ENCODE results near the gene MAN2A1.

The MAN2A1 gene

GRCh38 chr5:109689740-109690241 lies at the start of gene MAN2A1:
TSS of gene MAN2A1 (plus strand) at chr5:109689927. CDS start at chr5:109690418, 491 bp downstream.
- DNase-seq (ENCODE audit: low read depth): peak; percentile 47

DNA sequence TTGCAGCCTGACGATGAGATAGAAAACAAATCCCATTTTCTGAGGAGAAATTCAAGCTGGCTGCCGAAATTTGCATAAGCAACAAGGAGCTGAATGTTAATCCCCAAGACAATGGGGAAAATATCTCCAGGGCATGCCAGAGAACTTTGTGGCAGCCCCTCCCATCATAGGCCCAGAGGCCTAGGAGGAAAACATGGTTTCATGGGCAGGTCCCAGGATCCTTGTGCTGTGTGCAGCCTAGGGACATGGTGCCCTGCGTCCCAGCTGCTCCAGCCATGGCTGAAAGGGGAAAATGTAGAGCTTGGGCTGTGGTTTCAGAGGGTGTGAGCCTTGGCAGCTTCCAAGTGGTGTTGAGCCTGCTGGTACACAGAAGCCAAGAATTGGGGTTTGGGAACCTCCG lies 48.8 kb upstream of the MAN2A1 start:
- no peak for DNase-seq (ENCODE audit: low read depth)

DNA sequence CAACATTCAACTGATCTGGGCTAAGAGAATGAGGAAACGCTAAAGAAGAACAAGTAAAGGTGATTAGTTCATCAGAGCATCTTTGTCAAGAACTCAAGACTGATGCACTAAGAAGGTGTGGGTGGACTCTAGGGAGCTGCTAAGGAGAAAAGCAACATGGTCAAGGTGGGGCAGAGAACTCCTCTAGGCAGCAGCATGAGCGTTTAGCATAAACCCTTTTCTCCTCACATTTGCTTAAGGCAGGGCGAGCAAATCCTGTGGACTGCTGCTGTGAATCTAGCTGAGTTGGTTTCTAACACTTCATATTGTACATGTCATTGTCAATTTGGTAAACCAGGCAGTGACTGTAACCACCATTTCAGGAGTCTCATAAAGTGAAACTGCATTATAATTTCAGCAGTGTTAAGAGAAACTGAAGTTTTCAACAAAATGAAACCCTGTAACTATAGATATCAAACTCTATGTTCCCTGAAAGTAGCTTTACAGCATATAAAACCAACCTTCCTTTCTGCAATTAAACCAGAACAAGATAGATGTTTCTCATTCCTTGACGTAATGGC lies 45.9 kb upstream of the MAN2A1 start:
- DNase-seq (ENCODE audit: low read depth): no peak

DNA sequence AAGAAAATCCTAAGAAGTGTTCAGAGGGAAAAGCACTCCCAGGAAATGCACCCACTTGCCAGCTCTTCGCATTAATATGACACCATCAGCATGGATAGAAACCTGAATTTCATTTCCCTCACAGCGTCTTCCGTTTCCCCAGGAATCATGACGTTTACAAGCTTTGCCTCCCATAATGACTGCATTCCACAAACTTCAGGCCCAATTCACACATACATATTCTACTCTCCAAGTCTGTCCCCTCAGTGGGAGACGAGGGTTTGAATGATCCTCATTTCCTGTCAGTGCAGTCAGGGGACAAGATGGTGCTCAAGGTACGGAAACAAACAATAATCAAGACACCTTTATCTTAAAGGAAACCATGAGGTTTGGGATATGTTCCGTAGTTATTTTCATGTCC lies 44.9 kb upstream of the MAN2A1 start:
- no peak for DNase-seq (ENCODE audit: low read depth)

- DNase-seq (ENCODE audit: low read depth): no peak
Observed at GRCh38 chr5:109645707-109646192, 44.0 kb upstream of the MAN2A1 start.

GRCh38 chr5:109649318-109649717 lies 40.4 kb upstream of the MAN2A1 start:
- DNase-seq (ENCODE audit: low read depth): no peak

- DNase-seq (ENCODE audit: low read depth): no peak
Observed at GRCh38 chr5:109650493-109650892, 39.2 kb upstream of the MAN2A1 start.

DNA sequence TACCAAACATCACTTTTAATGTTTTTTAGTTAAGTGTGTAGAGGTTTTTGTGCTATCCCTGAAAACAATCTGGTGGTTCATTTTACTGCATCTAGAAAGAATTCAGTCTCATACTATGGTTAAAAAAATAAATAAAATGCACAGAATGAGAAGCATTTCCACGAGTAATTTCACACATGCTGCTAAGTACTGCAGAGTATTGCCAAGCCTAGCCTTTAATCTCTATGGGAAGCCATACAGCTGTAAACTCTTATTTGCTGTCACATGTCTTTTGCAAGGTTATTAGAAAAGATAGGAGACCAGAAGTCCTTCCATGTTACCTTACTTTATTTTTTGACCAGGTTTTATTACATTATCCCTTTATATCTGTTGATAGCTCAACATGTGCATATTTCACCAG lies 37.6 kb upstream of the MAN2A1 start:
- no peak for DNase-seq (ENCODE audit: low read depth)

GRCh38 chr5:109653042-109653441 lies 36.7 kb upstream of the MAN2A1 start:
- DNase-seq (ENCODE audit: low read depth): no peak

GRCh38 chr5:109653561-109654239 lies 36.0 kb upstream of the MAN2A1 start:
- no peak for DNase-seq (ENCODE audit: low read depth)

DNA sequence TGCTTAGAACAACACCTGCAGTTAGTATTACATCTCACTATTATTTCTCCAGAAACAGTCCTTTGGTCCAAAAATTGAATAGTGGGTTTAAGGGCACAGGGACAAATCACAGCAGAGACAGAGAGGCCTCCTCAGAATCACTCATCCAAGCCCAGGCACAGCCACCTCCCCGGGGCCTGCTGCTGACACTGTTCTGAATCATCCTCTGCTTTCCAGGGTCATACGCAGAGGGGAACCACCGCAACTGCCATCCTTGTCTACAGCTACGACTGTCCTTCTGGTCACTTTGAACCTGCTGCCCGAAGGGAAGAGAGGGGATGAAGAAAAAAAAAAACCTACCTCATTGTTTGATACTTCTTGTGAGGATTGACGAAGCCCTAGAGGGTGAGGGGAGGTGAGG lies 35.3 kb upstream of the MAN2A1 start:
- no peak for DNase-seq (ENCODE audit: low read depth)

DNA sequence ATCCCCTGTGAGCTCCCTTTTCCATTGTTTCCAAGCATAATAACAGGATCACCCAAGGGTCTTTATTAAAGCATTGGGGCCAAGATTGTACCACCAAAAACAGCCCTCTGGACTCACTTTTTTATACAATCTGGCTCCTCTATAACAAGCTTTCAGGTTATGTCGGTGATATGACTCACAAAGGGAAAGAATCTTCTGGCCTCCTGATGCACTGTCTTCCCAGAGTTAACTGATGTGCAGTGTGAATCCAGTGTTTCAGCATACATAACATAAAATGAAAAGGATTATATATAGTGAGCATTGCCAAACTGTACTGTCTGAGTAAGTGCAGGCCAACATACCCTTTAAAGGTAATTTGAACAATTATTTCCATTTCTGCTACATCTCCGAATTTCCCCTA lies 33.9 kb upstream of the MAN2A1 start:
- DNase-seq (ENCODE audit: low read depth): no peak

DNA sequence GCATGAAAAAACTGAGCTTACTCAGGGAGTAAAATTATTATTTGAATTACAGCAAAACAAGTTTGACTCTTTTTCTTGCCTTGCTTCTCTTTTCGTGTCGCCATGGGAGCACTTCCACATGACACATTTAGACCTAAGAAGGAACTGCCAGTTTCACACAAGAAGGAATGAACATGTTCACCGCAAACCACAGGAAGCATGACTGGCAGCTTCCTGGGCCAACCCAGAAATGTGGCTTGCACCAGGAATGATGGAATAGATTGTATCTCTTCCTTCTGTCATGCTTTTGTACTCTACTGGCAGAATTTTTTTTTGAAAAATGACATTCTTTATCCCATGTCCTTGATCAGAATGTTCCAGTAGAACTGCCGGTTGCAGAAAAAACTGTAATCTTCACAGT lies 32.9 kb upstream of the MAN2A1 start:
- peak; percentile 24 for DNase-seq (ENCODE audit: low read depth)

- no peak for DNase-seq (ENCODE audit: low read depth)
Observed at GRCh38 chr5:109659901-109660300, 29.8 kb upstream of the MAN2A1 start.

DNA sequence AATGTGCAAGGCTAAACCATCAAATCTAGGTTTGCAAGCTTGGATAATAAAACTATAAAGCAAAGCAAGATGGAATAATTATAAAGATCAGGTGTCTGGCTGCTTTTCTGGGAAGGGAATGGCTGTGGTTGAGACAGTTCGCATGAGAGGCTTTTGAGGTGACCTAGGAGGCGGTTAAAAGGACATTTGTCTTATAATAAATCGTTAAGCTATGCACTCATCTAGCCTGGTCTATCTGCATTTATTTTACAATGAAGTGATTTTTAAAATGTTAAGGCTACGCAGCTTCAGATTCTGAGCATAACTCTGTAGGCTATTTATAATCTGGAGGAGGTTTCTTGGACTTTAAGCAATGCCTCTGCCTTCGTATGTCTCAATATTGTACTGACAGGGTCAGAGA lies 29.4 kb upstream of the MAN2A1 start:
- no peak for DNase-seq (ENCODE audit: low read depth)

DNA sequence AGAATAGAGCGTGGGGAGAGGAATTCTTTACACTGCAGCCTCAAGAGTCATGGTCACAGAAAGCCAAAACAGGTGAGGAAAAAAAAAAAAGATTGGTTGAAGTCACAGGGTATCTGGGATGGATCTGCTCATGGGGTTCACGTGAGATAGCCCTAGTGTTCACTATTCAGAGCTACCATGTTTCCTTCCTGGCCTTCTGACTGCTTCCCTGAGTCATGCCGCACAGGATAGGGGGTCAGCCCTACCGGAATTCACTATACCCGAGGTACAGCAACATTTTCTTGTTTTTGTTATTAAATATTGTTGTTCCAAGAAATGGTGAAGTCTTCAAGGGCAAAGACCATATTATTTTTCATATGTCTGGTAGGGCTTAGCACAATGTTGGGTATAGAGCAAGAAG lies 21.5 kb upstream of the MAN2A1 start:
- no peak for DNase-seq (ENCODE audit: low read depth)

GRCh38 chr5:109668668-109669422 lies 20.9 kb upstream of the MAN2A1 start:
- DNase-seq (ENCODE audit: low read depth): no peak

GRCh38 chr5:109669991-109670706 lies 19.6 kb upstream of the MAN2A1 start:
- DNase-seq (ENCODE audit: low read depth): no peak

GRCh38 chr5:109671136-109671535 lies 18.6 kb upstream of the MAN2A1 start:
- no peak for DNase-seq (ENCODE audit: low read depth)

GRCh38 chr5:109674596-109674995 lies 15.1 kb upstream of the MAN2A1 start:
- DNase-seq (ENCODE audit: low read depth): no peak

- no peak for DNase-seq (ENCODE audit: low read depth)
Observed at GRCh38 chr5:109676920-109677319, 12.8 kb upstream of the MAN2A1 start.

GRCh38 chr5:109678447-109678846 lies 11.3 kb upstream of the MAN2A1 start:
- DNase-seq (ENCODE audit: low read depth): no peak
